ENCODE results near the gene ELK3. TPM values are rescaled to one million over a fixed set of nuclear protein-coding genes. Genes with fewer than 3 reads are reported as not detected.

ELK3 gene
- total and polyA plus RNA-seq, 9 of the 15 experiments (the other 6 are each of a cell fraction or from before 2014, with no cell fraction given) = 1.5 to 5.5 (median 2.9) TPM

DNA sequence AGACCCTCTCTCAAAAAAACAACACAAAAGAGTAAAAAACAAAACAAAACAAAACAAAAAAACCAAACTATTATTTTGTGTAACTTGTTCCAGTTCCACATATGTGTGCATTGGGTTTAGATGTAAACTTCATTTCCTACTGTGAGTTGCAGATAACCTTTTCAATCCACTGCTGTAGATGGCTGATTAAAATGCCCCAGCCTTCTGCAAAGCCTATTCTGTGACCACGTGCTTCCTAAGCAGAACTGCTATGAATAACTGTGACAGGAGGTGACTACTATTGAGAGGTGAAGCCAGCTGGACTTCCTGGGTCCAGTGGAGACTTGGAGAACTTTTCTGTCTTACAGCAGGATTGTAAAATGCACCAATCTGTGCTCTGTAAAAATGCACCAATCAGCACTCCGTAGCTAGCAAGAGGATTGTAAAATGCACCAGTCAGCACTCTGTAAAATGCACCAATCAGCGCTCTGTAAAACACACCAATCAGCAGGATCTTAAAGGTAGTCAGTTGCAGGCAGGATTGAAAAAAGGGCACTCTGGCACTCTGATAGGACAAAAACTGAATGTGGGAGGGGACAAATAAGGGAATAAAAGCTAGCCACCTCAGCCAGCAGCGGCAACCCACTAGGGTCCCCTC, 10.3 kb upstream of the ELK3 start (continued):
- TF ChIP-seq, protein P1, sequence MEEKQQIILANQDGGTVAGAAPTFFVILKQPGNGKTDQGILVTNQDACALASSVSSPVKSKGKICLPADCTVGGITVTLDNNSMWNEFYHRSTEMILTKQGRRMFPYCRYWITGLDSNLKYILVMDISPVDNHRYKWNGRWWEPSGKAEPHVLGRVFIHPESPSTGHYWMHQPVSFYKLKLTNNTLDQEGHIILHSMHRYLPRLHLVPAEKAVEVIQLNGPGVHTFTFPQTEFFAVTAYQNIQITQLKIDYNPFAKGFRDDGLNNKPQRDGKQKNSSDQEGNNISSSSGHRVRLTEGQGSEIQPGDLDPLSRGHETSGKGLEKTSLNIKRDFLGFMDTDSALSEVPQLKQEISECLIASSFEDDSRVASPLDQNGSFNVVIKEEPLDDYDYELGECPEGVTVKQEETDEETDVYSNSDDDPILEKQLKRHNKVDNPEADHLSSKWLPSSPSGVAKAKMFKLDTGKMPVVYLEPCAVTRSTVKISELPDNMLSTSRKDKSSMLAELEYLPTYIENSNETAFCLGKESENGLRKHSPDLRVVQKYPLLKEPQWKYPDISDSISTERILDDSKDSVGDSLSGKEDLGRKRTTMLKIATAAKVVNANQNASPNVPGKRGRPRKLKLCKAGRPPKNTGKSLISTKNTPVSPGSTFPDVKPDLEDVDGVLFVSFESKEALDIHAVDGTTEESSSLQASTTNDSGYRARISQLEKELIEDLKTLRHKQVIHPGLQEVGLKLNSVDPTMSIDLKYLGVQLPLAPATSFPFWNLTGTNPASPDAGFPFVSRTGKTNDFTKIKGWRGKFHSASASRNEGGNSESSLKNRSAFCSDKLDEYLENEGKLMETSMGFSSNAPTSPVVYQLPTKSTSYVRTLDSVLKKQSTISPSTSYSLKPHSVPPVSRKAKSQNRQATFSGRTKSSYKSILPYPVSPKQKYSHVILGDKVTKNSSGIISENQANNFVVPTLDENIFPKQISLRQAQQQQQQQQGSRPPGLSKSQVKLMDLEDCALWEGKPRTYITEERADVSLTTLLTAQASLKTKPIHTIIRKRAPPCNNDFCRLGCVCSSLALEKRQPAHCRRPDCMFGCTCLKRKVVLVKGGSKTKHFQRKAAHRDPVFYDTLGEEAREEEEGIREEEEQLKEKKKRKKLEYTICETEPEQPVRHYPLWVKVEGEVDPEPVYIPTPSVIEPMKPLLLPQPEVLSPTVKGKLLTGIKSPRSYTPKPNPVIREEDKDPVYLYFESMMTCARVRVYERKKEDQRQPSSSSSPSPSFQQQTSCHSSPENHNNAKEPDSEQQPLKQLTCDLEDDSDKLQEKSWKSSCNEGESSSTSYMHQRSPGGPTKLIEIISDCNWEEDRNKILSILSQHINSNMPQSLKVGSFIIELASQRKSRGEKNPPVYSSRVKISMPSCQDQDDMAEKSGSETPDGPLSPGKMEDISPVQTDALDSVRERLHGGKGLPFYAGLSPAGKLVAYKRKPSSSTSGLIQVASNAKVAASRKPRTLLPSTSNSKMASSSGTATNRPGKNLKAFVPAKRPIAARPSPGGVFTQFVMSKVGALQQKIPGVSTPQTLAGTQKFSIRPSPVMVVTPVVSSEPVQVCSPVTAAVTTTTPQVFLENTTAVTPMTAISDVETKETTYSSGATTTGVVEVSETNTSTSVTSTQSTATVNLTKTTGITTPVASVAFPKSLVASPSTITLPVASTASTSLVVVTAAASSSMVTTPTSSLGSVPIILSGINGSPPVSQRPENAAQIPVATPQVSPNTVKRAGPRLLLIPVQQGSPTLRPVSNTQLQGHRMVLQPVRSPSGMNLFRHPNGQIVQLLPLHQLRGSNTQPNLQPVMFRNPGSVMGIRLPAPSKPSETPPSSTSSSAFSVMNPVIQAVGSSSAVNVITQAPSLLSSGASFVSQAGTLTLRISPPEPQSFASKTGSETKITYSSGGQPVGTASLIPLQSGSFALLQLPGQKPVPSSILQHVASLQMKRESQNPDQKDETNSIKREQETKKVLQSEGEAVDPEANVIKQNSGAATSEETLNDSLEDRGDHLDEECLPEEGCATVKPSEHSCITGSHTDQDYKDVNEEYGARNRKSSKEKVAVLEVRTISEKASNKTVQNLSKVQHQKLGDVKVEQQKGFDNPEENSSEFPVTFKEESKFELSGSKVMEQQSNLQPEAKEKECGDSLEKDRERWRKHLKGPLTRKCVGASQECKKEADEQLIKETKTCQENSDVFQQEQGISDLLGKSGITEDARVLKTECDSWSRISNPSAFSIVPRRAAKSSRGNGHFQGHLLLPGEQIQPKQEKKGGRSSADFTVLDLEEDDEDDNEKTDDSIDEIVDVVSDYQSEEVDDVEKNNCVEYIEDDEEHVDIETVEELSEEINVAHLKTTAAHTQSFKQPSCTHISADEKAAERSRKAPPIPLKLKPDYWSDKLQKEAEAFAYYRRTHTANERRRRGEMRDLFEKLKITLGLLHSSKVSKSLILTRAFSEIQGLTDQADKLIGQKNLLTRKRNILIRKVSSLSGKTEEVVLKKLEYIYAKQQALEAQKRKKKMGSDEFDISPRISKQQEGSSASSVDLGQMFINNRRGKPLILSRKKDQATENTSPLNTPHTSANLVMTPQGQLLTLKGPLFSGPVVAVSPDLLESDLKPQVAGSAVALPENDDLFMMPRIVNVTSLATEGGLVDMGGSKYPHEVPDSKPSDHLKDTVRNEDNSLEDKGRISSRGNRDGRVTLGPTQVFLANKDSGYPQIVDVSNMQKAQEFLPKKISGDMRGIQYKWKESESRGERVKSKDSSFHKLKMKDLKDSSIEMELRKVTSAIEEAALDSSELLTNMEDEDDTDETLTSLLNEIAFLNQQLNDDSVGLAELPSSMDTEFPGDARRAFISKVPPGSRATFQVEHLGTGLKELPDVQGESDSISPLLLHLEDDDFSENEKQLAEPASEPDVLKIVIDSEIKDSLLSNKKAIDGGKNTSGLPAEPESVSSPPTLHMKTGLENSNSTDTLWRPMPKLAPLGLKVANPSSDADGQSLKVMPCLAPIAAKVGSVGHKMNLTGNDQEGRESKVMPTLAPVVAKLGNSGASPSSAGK (IDR thresholded peaks at IDR 0.05) = peak; percentile 32; the same call in 1 of the 2 replicates
- TF ChIP-seq ZNF282 (CRISPR knock-in tag; IDR thresholded peaks at IDR 0.05) (no peak), YY1 (IDR thresholded peaks at IDR 0.05; ENCODE audit: borderline replicate concordance in 1 of 3, control insufficient read depth in 1 of 3, extremely low read depth in 1 of 3, insufficient read depth in 3 of 3, insufficient read length in 1 of 3, insufficient replicate concordance in 2 of 3, low read depth in 1 of 3, low read length in 2 of 3) (no peak), TCF7 (IDR thresholded peaks at IDR 0.05; ENCODE audit: borderline replicate concordance) (no peak), POLR3A (IDR thresholded peaks at IDR 0.05; ENCODE audit: borderline replicate concordance, extremely low read depth, insufficient read depth, insufficient read length) (no peak), FOS (IDR thresholded peaks at IDR 0.05; ENCODE audit: extremely low read depth, insufficient read length) (no peak), PHF21A (IDR thresholded peaks at IDR 0.05; ENCODE audit: borderline replicate concordance, low read depth) (no peak)
- TF ChIP-seq, protein P2, sequence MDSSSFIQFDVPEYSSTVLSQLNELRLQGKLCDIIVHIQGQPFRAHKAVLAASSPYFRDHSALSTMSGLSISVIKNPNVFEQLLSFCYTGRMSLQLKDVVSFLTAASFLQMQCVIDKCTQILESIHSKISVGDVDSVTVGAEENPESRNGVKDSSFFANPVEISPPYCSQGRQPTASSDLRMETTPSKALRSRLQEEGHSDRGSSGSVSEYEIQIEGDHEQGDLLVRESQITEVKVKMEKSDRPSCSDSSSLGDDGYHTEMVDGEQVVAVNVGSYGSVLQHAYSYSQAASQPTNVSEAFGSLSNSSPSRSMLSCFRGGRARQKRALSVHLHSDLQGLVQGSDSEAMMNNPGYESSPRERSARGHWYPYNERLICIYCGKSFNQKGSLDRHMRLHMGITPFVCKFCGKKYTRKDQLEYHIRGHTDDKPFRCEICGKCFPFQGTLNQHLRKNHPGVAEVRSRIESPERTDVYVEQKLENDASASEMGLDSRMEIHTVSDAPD (CRISPR knock-in tag; IDR thresholded peaks at IDR 0.05) = no peak
- TF ChIP-seq, protein P3, sequence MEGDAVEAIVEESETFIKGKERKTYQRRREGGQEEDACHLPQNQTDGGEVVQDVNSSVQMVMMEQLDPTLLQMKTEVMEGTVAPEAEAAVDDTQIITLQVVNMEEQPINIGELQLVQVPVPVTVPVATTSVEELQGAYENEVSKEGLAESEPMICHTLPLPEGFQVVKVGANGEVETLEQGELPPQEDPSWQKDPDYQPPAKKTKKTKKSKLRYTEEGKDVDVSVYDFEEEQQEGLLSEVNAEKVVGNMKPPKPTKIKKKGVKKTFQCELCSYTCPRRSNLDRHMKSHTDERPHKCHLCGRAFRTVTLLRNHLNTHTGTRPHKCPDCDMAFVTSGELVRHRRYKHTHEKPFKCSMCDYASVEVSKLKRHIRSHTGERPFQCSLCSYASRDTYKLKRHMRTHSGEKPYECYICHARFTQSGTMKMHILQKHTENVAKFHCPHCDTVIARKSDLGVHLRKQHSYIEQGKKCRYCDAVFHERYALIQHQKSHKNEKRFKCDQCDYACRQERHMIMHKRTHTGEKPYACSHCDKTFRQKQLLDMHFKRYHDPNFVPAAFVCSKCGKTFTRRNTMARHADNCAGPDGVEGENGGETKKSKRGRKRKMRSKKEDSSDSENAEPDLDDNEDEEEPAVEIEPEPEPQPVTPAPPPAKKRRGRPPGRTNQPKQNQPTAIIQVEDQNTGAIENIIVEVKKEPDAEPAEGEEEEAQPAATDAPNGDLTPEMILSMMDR (IDR thresholded peaks at IDR 0.05 in 2 of 3, conservative IDR thresholded peaks at IDR 0.05 in 1 of 3; ENCODE audit: insufficient read depth in 2 of 3, low read depth in 1 of 3, low read length in 3 of 3) = no peak
- TF ChIP-seq, protein P4, sequence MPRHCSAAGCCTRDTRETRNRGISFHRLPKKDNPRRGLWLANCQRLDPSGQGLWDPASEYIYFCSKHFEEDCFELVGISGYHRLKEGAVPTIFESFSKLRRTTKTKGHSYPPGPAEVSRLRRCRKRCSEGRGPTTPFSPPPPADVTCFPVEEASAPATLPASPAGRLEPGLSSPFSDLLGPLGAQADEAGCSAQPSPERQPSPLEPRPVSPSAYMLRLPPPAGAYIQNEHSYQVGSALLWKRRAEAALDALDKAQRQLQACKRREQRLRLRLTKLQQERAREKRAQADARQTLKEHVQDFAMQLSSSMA (CRISPR knock-in tag; IDR thresholded peaks at IDR 0.05) = no peak
